HG02571 (cell line): ENCODE measurements around the gene ARL6IP4.
"Not testable (repeated sequence)": the region's sequence is repeated elsewhere in the genome, so short reads cannot be mapped to it uniquely, and the experiment has no call there.

Source experiments
- ATAC-seq: cut with Tn5 transposase; IDR thresholded peaks from one replicate; pipeline ENCODE4 v1.9.1; 2021; ENCODE audit warnings: mild to moderate bottlenecking, moderate library complexity; ENCODE audit not compliant: unreplicated experiment

Gene ARL6IP4

GRCh38 chr12:123005081-123005626 lies 24.7 kb downstream of the ARL6IP4 start:
- ATAC-seq: no peak

- no peak for ATAC-seq
Measured at GRCh38 chr12:123006977-123007376, 26.5 kb downstream of the ARL6IP4 start.

- no peak for ATAC-seq
Measured at GRCh38 chr12:123010110-123010509, 29.6 kb downstream of the ARL6IP4 start.

GRCh38 chr12:123010681-123011080 lies 30.2 kb downstream of the ARL6IP4 start:
- no peak for ATAC-seq

- ATAC-seq: no peak
Measured at GRCh38 chr12:123011701-123012100, 31.2 kb downstream of the ARL6IP4 start.

GRCh38 chr12:123013185-123014095 lies 33.0 kb downstream of the ARL6IP4 start:
- no peak for ATAC-seq

GRCh38 chr12:123014473-123014872 lies 34.0 kb downstream of the ARL6IP4 start:
- not testable (repeated sequence) for ATAC-seq

- no peak for ATAC-seq
Measured at GRCh38 chr12:123017753-123018152, 37.3 kb downstream of the ARL6IP4 start.

GRCh38 chr12:123019841-123020138 lies 39.3 kb downstream of the ARL6IP4 start:
- no peak for ATAC-seq

GRCh38 chr12:123021688-123022604 lies 41.5 kb downstream of the ARL6IP4 start:
- ATAC-seq: no peak

GRCh38 chr12:123022846-123023245 lies 42.4 kb downstream of the ARL6IP4 start:
- ATAC-seq: no peak

GRCh38 chr12:123024819-123025391 lies 44.4 kb downstream of the ARL6IP4 start:
- ATAC-seq: no peak

GRCh38 chr12:123026094-123026853 lies 45.8 kb downstream of the ARL6IP4 start:
- ATAC-seq: no peak

- no peak for ATAC-seq
Measured at GRCh38 chr12:123027726-123028445, 47.4 kb downstream of the ARL6IP4 start.

GRCh38 chr12:123028475-123028874 lies 48.0 kb downstream of the ARL6IP4 start:
- no peak for ATAC-seq

GRCh38 chr12:123029550-123029949 lies 49.1 kb downstream of the ARL6IP4 start:
- ATAC-seq: no peak

- ATAC-seq: no peak
Measured at GRCh38 chr12:123030686-123031085, 50.2 kb downstream of the ARL6IP4 start.

- no peak for ATAC-seq
Measured at GRCh38 chr12:123031171-123031845, 50.8 kb downstream of the ARL6IP4 start.
